B cell (primary cell): ENCODE measurements around the gene GPR135. TPM values are rescaled to one million over a fixed set of nuclear protein-coding genes. Genes with fewer than 3 reads are reported as not detected.

Source experiments
- ATAC-seq: fragments of 200-7000 bp; cut with Tn5 transposase; one replicate; pipeline ENCODE4 v1.10.0; 2021; ENCODE audit warnings: low read depth, mild to moderate bottlenecking, moderate number of reproducible peaks, moderate library complexity
- CTCF ChIA-PET: fragments of 350-600 bp; sonication (Branson Sonifier 250); formaldehyde crosslinking; loops from one replicate; lab custom pipeline; 2021; ENCODE audit warnings: antibody characterized with exemption, inconsistent platforms; lab: Charles Lee
- POLR2A ChIA-PET: fragments of 350-600 bp; sonication (Branson Sonifier 250); formaldehyde crosslinking; loops from one replicate; lab custom pipeline; 2021; ENCODE audit warnings: antibody characterized with exemption; lab: Charles Lee
- DNase-seq: peaks from one replicate; pipeline ENCODE4 v3.0.0; 2013
- H2AFZ ChIP-seq: 2 replicates; pipeline ENCODE4 v1.6.1; 2012; ENCODE audit warnings: mild to moderate bottlenecking, low read depth, low read length; ENCODE audit not compliant: insufficient read depth, poor library complexity, severe bottlenecking
- H3K27ac ChIP-seq, 2 donors: 1 replicate in 1 of 2; 2 replicates in 1 of 2; pipeline ENCODE4 v1.5.1; 2012 to 2013; ENCODE audit warnings: low read length in 2 of 2, mild to moderate bottlenecking in 2 of 2, moderate library complexity in 1 of 2
- H3K27me3 ChIP-seq, 4 experiments: fragments of 200-600 bp in 1 of 4; sonication (generic) in 1 of 4; replicated peaks in 1 of 4; 1 replicate in 2 of 4; 2 replicates in 2 of 4; pipeline versions ENCODE4 v1.6.1 to v1.7.0; 2013 to 2016; ENCODE audit warnings: low read length in 3 of 4, mild to moderate bottlenecking in 2 of 4, mixed read lengths in 1 of 4, moderate library complexity in 1 of 4; ENCODE audit not compliant: insufficient read depth in 4 of 4, control insufficient read depth in 3 of 4; ENCODE audit errors: control extremely low read depth in 1 of 4
- H3K36me3 ChIP-seq, 2 experiments: replicated peaks in 1 of 2; 1 replicate in 1 of 2; 2 replicates in 1 of 2; pipeline versions ENCODE4 v1.6.1 to v1.7.1; 2013; ENCODE audit warnings: low read length in 1 of 2; ENCODE audit not compliant: insufficient read depth in 2 of 2, control insufficient read depth in 1 of 2; ENCODE audit errors: control extremely low read depth in 1 of 2, extremely low read depth in 1 of 2
- H3K4me1 ChIP-seq, 2 donors: fragments of 200-600 bp in 1 of 2; sonication (generic) in 1 of 2; 1 replicate in 1 of 2; 2 replicates in 1 of 2; pipeline versions ENCODE4 v1.5.1 to v1.6.1; 2013 to 2017; ENCODE audit warnings: low read length in 2 of 2; ENCODE audit not compliant: control insufficient read depth in 2 of 2, insufficient read depth in 2 of 2
- H3K4me2 ChIP-seq: replicated peaks from 2 replicates; pipeline ENCODE3; 2012; ENCODE audit warnings: mild to moderate bottlenecking, low read depth, low read length; ENCODE audit not compliant: poor library complexity, severe bottlenecking
- H3K4me3 ChIP-seq, 5 experiments: fragments of 200-600 bp in 1 of 5; sonication (generic) in 1 of 5; 1 replicate in 3 of 5; 2 replicates in 2 of 5; pipeline versions ENCODE4 v1.5.1 to v1.7.0; 2011 to 2016; ENCODE audit warnings: low read length in 4 of 5, mild to moderate bottlenecking in 4 of 5, low read depth in 2 of 5, control low read depth in 1 of 5, moderate library complexity in 1 of 5; ENCODE audit not compliant: insufficient read depth in 1 of 5; ENCODE audit errors: control extremely low read depth in 1 of 5, extremely low read depth in 1 of 5
- H3K79me2 ChIP-seq: fragments of 200-600 bp; sonication (generic); one replicate; pipeline ENCODE4 v1.6.0; 2016; ENCODE audit warnings: low read length; ENCODE audit not compliant: control insufficient read depth, insufficient read depth
- H3K9ac ChIP-seq: fragments of 200-600 bp; sonication (generic); 2 replicates; pipeline ENCODE4 v1.6.1; 2017; ENCODE audit warnings: mild to moderate bottlenecking, low read length, moderate library complexity
- H3K9me3 ChIP-seq, 3 donors: one replicate each; pipeline versions ENCODE4 v1.6.1 to v1.7.1; 2013; ENCODE audit warnings: low read length in 2 of 3; ENCODE audit not compliant: control insufficient read depth in 2 of 3, insufficient read depth in 1 of 3; ENCODE audit errors: control extremely low read depth in 1 of 3
- H4K20me1 ChIP-seq: 2 replicates; pipeline ENCODE4 v1.6.0; 2012; ENCODE audit warnings: mild to moderate bottlenecking, low read length; ENCODE audit not compliant: insufficient read depth, control insufficient read depth, poor library complexity, severe bottlenecking
- H3K27ac Mint-ChIP-seq: one replicate; pipeline ENCODE4 v1.8.0; 2021; ENCODE audit warnings: mixed read lengths
- H3K27me3 Mint-ChIP-seq: one replicate; pipeline ENCODE4 v1.8.0; 2021; ENCODE audit warnings: mixed read lengths
- H3K4me1 Mint-ChIP-seq: one replicate; pipeline ENCODE4 v1.8.0; 2021; ENCODE audit warnings: mixed read lengths
- H3K4me3 Mint-ChIP-seq: one replicate; pipeline ENCODE4 v1.8.0; 2021; ENCODE audit warnings: mixed read lengths
- H3K9me3 Mint-ChIP-seq: one replicate; pipeline ENCODE4 v1.8.0; 2022; ENCODE audit warnings: mixed read lengths; ENCODE audit not compliant: insufficient read depth
- CTCF ChIP-seq: fragments of 200-600 bp; IDR thresholded peaks from one replicate; pipeline ENCODE4 v1.8.0; 2022; ENCODE audit warnings: antibody characterized with exemption, mild to moderate bottlenecking
- EZH2 ChIP-seq: IDR thresholded peaks from 2 replicates; pipeline ENCODE4 v1.6.1; 2012; ENCODE audit warnings: borderline replicate concordance, low read depth, mild to moderate bottlenecking, moderate library complexity, low read length; ENCODE audit not compliant: insufficient read depth, poor library complexity, severe bottlenecking
- WGBS: methylation state at CpG from one replicate; pipeline ENCODE4 v1.1.5; 2013; ENCODE audit warnings: missing lambda C conversion rate; ENCODE audit not compliant: insufficient coverage; 5-methylcytosine and 5-hydroxymethylcytosine counted together
- intact Hi-C: fragments of 100-400 bp; cut with micrococcal nuclease; formaldehyde crosslinking; loops from one replicate; pipeline ENCODE4 v1.10.0; 2022
- polyA plus RNA-seq: library from polyadenylated mRNA; depleted of rRNA; stranded (reverse); fragments of >200 nt; gene quantifications from 2 replicates; pipeline ENCODE4 v1.2.3, GENCODE V29; 2012
- total RNA-seq, 2 donors: library from RNA; stranded (reverse); fragments of 120-200 nt in 1 of 2; gene quantifications; 1 replicate in 1 of 2; 2 replicates in 1 of 2; pipeline versions ENCODE4 v1.2.3 to v1.2.4, GENCODE V29; 2013 to 2022

Gene GPR135
- total and polyA plus RNA-seq, 2 donors (not counting 1 experiment from before 2014, with no cell fraction given): 1.2 to 4.7 TPM

GRCh38 chr14:59480166-59480565 lies 15.0 kb upstream of the GPR135 start:
- no peaks in the 10 kb centered on the region for H3K9me3 Mint-ChIP-seq
- no peak overlapping the region for H3K4me3 Mint-ChIP-seq
- Histone ChIP-seq H4K20me1 (peaks cover 7% of the 10 kb centered on the region), H3K27me3 (no peaks in the 10 kb centered on the region), H3K27ac (no peak overlapping the region), H3K4me1 (peaks cover 25 to 32% of the 10 kb centered on the region in 2 donors), H2AFZ (no peak overlapping the region), H3K4me3 (no peak overlapping the region), H3K4me2 (no peak overlapping the region), H3K9me3 (no peaks in the 10 kb centered on the region), H3K36me3 (peaks cover 0 to 5% of the 10 kb centered on the region in 2 experiments), H3K79me2 (peaks cover 33% of the 10 kb centered on the region), H3K9ac (no peak overlapping the region)
- no peaks in the 10 kb centered on the region for H3K27me3 Mint-ChIP-seq
- ATAC-seq (no peak), DNase-seq (no peak)
- peaks cover 42% of the 10 kb centered on the region for H3K4me1 Mint-ChIP-seq
- no CpG with 5 or more reads among the region's 1 CpG for WGBS
- TF ChIP-seq CTCF: no peak
- TF ChIP-seq EZH2: no peak
- POLR2A ChIA-PET: no interaction called here
- H3K27ac Mint-ChIP-seq: no peak overlapping the region
- intact Hi-C loops: loop anchor here (10.0 kb wide), 3 partner anchors 845 to 1275 kb away; partner anchors contain the start of genes ACTR10 and DACT1
- CTCF ChIA-PET: interaction anchor here (0.6 kb wide), 1 partner anchor 915 kb away, joined by 5 read pairs; no protein-coding TSS in a partner anchor

GRCh38 chr14:59478540-59478939 lies 13.4 kb upstream of the GPR135 start:
- Mint-ChIP-seq H3K4me1 (peaks cover 35% of the 10 kb centered on the region), H3K9me3 (no peaks in the 10 kb centered on the region), H3K27ac (no peak overlapping the region), H3K4me3 (no peak overlapping the region), H3K27me3 (no peaks in the 10 kb centered on the region)
- intact Hi-C loops: no loop called here
- no peak overlapping the region for H3K9ac ChIP-seq
- peaks cover 17% of the 10 kb centered on the region for H3K79me2 ChIP-seq
- H4K20me1 ChIP-seq: peaks cover 7% of the 10 kb centered on the region
- no peaks in the 10 kb centered on the region for H3K27me3 ChIP-seq
- no peaks in the 10 kb centered on the region for H3K9me3 ChIP-seq
- ChIA-PET POLR2A (no interaction called here), CTCF (no interaction called here)
- H3K4me3 ChIP-seq: no peak overlapping the region
- no peak for TF ChIP-seq CTCF
- no peak for TF ChIP-seq EZH2
- no peak overlapping the region for H3K4me2 ChIP-seq
- no peak for ATAC-seq
- peaks cover 23 to 28% of the 10 kb centered on the region in 2 donors for H3K4me1 ChIP-seq
- no peak overlapping the region for H2AFZ ChIP-seq
- no CpG with 5 or more reads among the region's 3 CpGs for WGBS
- DNase-seq: no peak
- no peak overlapping the region for H3K27ac ChIP-seq
- H3K36me3 ChIP-seq: peaks cover 0 to 17% of the 10 kb centered on the region in 2 experiments
